GM12801 (cell line): Measurements from ENCODE around the gene SNRPD3.

ENCODE experiments used
- CTCF ChIP-seq: IDR thresholded peaks from one replicate; pipeline ENCODE4 v1.5.1; 2011; ENCODE audit warnings: control low read depth; ENCODE audit not compliant: insufficient read length; ENCODE audit errors: extremely low read depth

SNRPD3 gene

GRCh38 chr22:24550902-24551435 is 4.8 kb upstream of the SNRPD3 start:
- no peak for TF ChIP-seq CTCF

- no peak for TF ChIP-seq CTCF
Observed at GRCh38 chr22:24553597-24554312, 2.0 kb upstream of the SNRPD3 start.

- TF ChIP-seq CTCF: no peak
Observed at GRCh38 chr22:24554313-24555164, 1.3 kb upstream of the SNRPD3 start, which contains the start of gene GUCD1. TSS of gene GUCD1 (minus strand) at chr22:24555138. CDS start at chr22:24554991, 147 bp downstream.

GRCh38 chr22:24559471-24559870 is 3.7 kb downstream of the SNRPD3 start:
- TF ChIP-seq CTCF: no peak

GRCh38 chr22:24563246-24563645 is 7.4 kb downstream of the SNRPD3 start:
- TF ChIP-seq CTCF: no peak

GRCh38 chr22:24564376-24565058 is 8.7 kb downstream of the SNRPD3 start:
- no peak for TF ChIP-seq CTCF

GRCh38 chr22:24565077-24565476 is 9.3 kb downstream of the SNRPD3 start:
- no peak for TF ChIP-seq CTCF
